Retinal pigment epithelial cell (primary cell): ENCODE measurements around the gene RPS6KA5.
"Not testable (repeated sequence)": the region's sequence is repeated elsewhere in the genome, so short reads cannot be mapped to it uniquely, and the experiment has no call there.

ENCODE experiments used
- DNase-seq: peaks from one replicate; pipeline ENCODE4 v3.0.0-alpha.2; 2010; ENCODE audit warnings: low read depth
- H3K4me3 ChIP-seq: 2 replicates; pipeline ENCODE4 v1.5.1; 2011; ENCODE audit warnings: mild to moderate bottlenecking, low read length, control low read depth, moderate library complexity
- TF ChIP-seq, protein P1 (sequence below): conservative IDR thresholded peaks from 2 replicates; pipeline ENCODE4 v1.5.1; 2011; ENCODE audit warnings: low read depth, low read length, control low read depth, inconsistent platforms

RPS6KA5 gene

GRCh38 chr14:91060351-91061055 lies at the start of gene RPS6KA5:
RPS6KA5 (minus strand) TSS chr14:91060641; CDS start chr14:91060434, 207 bp downstream.
- TF ChIP-seq, protein P1, sequence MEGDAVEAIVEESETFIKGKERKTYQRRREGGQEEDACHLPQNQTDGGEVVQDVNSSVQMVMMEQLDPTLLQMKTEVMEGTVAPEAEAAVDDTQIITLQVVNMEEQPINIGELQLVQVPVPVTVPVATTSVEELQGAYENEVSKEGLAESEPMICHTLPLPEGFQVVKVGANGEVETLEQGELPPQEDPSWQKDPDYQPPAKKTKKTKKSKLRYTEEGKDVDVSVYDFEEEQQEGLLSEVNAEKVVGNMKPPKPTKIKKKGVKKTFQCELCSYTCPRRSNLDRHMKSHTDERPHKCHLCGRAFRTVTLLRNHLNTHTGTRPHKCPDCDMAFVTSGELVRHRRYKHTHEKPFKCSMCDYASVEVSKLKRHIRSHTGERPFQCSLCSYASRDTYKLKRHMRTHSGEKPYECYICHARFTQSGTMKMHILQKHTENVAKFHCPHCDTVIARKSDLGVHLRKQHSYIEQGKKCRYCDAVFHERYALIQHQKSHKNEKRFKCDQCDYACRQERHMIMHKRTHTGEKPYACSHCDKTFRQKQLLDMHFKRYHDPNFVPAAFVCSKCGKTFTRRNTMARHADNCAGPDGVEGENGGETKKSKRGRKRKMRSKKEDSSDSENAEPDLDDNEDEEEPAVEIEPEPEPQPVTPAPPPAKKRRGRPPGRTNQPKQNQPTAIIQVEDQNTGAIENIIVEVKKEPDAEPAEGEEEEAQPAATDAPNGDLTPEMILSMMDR: no peak
- DNase-seq: peak; percentile 100
- peak within 1 kb of the TSS; percentile 88 for H3K4me3 ChIP-seq

DNA sequence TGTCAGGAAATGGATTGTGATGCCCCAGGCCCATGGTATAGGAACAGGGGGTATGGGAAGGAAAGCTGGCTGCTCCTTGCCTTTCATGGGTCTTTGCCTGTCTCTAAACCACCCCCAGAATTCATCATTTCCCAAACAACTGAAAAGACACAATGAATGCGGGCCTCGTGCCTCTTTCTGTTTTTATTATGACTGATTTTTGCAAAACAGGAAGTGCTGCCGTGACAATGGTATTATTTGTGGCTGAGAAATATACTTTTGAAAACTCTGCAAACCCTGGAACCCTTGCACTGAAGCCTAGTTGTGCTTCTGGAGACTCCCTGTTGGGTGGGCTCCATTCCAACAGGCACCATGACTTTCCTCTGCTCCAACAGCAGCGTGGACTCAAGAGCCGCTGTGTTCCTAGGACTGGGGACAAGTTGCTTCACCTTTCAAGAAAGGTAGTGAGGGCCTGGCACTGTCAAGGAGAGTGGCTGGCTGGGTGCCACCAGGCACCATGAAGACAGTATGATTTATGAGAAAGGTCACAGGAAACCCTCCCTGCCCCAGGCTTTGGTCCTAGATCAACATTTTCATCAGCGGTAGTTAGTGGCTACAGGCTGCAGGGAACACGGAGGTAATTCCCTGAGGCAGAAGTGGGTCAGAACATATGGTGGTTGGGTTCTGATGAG lies 48.6 kb upstream of the RPS6KA5 start:
- TF ChIP-seq, protein P1: no peak
- DNase-seq: no peak
- H3K4me3 ChIP-seq: no peak overlapping the region

DNA sequence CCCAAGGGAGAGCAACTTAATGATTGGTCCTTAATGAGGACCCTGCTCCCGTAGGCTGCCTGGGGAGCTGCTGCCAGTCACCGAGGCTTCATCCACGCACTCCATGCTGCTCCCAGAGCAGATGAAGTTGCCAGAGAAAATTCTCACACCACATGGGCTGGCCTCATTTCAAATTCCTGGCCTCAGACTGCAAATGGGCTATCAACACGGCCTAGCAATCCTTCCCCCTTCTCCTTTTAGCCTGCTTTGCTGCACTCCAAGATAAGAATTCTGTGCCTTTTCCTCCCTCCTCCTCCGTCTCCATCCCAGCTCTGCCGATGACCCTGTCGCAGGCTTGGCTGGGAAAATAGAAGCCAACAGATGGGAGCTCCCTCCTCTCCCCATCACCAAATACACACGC lies 42.7 kb upstream of the RPS6KA5 start:
- DNase-seq: no peak
- no peak overlapping the region for H3K4me3 ChIP-seq
- TF ChIP-seq, protein P1: no peak

- DNase-seq: no peak
- TF ChIP-seq, protein P1: no peak
- H3K4me3 ChIP-seq: no peak overlapping the region
Observed at GRCh38 chr14:91100102-91100501, 39.7 kb upstream of the RPS6KA5 start.

- no peak overlapping the region for H3K4me3 ChIP-seq
- TF ChIP-seq, protein P1: no peak
- no peak for DNase-seq
Observed at GRCh38 chr14:91098591-91098990, 38.1 kb upstream of the RPS6KA5 start.

GRCh38 chr14:91097657-91098056 lies 37.2 kb upstream of the RPS6KA5 start:
- not testable (repeated sequence) for H3K4me3 ChIP-seq, DNase-seq

- TF ChIP-seq, protein P1: no peak
- no peak overlapping the region for H3K4me3 ChIP-seq
- no peak for DNase-seq
Observed at GRCh38 chr14:91095178-91095577, 34.7 kb upstream of the RPS6KA5 start.
